Measurements from ENCODE around the gene CACNA1A. TPM values are rescaled to one million over a fixed set of nuclear protein-coding genes. Genes with fewer than 3 reads are reported as not detected.

Gene CACNA1A
- total and polyA plus RNA-seq, 2 of the 4 experiments (the other 2 are of a cell fraction): 5.9 to 15.0 TPM

DNA sequence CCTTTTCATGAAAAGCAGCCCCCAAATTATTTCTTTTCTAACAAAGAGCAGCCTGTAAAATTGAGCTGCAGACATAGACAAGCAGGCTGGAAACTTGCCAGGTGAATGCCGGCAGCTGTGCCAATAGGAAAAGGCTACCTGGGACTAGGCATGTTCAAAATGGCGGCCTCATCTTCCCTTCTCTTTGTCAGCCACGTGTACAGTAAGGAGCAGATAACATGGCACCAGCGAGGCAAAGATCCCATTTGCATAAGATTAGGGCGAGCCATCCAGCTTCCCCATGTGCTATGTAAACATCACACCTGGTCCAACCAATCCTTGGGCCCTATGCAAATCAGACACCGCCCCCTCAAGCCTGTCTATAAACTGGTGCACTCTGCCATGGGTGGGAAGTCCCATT lies 31.2 kb upstream of the CACNA1A start:
- H2AK9ac ChIP-seq (replicated peaks; ENCODE audit: low read depth, low read length, poor library complexity): no peak overlapping the region
- no peak overlapping the region for H3K14ac ChIP-seq (replicated peaks; ENCODE audit: low read depth, low read length)
- intact Hi-C loops (cut with micrococcal nuclease) (no loop called here), in situ Hi-C loops (cut with MboI; ENCODE audit: low sequenced_read_pairs) (no loop called here), dilution Hi-C loops (cut with HindIII; ENCODE audit: low sequenced_read_pairs, unreplicated experiment) (no loop called here)
- no peak overlapping the region for H3K27ac ChIP-seq (ENCODE audit: insufficient read depth, low read length)
- H4K8ac ChIP-seq (ENCODE audit: low read depth in 2 of 2, low read length in 2 of 2): no peak overlapping the region
- no peak overlapping the region for H2BK15ac ChIP-seq (ENCODE audit: low read depth, low read length)
- no TSS peak for BruUV-seq (replicated peaks)
- no peak overlapping the region for H4K5ac ChIP-seq (ENCODE audit: low read depth, low read length)
- peaks cover 8% of the 10 kb centered on the region for H3K27me3 ChIP-seq (ENCODE audit: control insufficient read depth, insufficient read depth, low read length)
- H3K9me3 ChIP-seq (ENCODE audit: control insufficient read depth, insufficient read depth, low read length): no peaks in the 10 kb centered on the region
- H3K56ac ChIP-seq (ENCODE audit: extremely low read depth, insufficient read depth, low read length): no peak overlapping the region
- H3K79me1 ChIP-seq (ENCODE audit: low read depth in 1 of 2, low read length in 2 of 2): no peaks in the 10 kb centered on the region
- no peaks in the 10 kb centered on the region for H3K36me3 ChIP-seq (ENCODE audit: control insufficient read depth, insufficient read depth, low read length)
- no peaks in the 10 kb centered on the region for H3K9me1 ChIP-seq (ENCODE audit: insufficient read depth, low read length)
- no peak overlapping the region for H2BK5ac ChIP-seq (ENCODE audit: low read depth, low read length, poor library complexity, severe bottlenecking)
- WGBS, 2 experiments (ENCODE audit: extremely low coverage in 2 of 2, insufficient read length in 1 of 2): 20% methylated on average over 2 of the region's 6 CpGs; no CpG with 5 or more reads in 1 of the 2 experiments
- H3K23ac ChIP-seq (ENCODE audit: low read depth, low read length): no peak overlapping the region
- H3K4me3 ChIP-seq (ENCODE audit: insufficient read depth, low read depth, low read length): no peak overlapping the region
- no peak overlapping the region for H4K91ac ChIP-seq (ENCODE audit: insufficient read depth, low read depth, low read length)
- H3K9ac ChIP-seq (ENCODE audit: low read depth, low read length): no peak overlapping the region
- H2AFZ ChIP-seq (replicated peaks; ENCODE audit: low read length, poor library complexity): no peak overlapping the region
- no peak overlapping the region for H2BK120ac ChIP-seq (ENCODE audit: low read depth, low read length)
- ChIA-PET POLR2A (ENCODE audit: unreplicated experiment) (no interaction called here), CTCF (no interaction called here)
- no peak overlapping the region for H2AK5ac ChIP-seq (ENCODE audit: low read depth, low read length)
- H2BK20ac ChIP-seq (ENCODE audit: low read depth, low read length): no peak overlapping the region
- H4K20me1 ChIP-seq (ENCODE audit: insufficient read depth, low read length): no peaks in the 10 kb centered on the region
- ATAC-seq (ENCODE audit: low read depth) (no peak), DNase-seq (no peak)
- H3K4me2 ChIP-seq (ENCODE audit: low read depth, low read length): no peak overlapping the region
- TF ChIP-seq, protein P1, sequence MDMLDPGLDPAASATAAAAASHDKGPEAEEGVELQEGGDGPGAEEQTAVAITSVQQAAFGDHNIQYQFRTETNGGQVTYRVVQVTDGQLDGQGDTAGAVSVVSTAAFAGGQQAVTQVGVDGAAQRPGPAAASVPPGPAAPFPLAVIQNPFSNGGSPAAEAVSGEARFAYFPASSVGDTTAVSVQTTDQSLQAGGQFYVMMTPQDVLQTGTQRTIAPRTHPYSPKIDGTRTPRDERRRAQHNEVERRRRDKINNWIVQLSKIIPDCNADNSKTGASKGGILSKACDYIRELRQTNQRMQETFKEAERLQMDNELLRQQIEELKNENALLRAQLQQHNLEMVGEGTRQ (IDR thresholded peaks at IDR 0.05; ENCODE audit: low read depth, low read length): no peak
- TF ChIP-seq NFE2L2 (IDR thresholded peaks at IDR 0.05; ENCODE audit: low read depth, low read length) (no peak), CEBPB (IDR thresholded peaks at IDR 0.05; ENCODE audit: low read depth, low read length) (no peak), RFX5 (IDR thresholded peaks at IDR 0.05; ENCODE audit: low read depth, low read length) (no peak), MAFK (IDR thresholded peaks at IDR 0.05; ENCODE audit: low read depth, low read length) (no peak), CHD1 (IDR thresholded peaks at IDR 0.05; ENCODE audit: low read depth, low read length) (no peak), MAZ (IDR thresholded peaks at IDR 0.05; ENCODE audit: borderline replicate concordance, low read depth, low read length) (no peak), BHLHE40 (IDR thresholded peaks at IDR 0.05; ENCODE audit: low read depth, low read length) (no peak), POLR2A (IDR thresholded peaks at IDR 0.05; ENCODE audit: low read depth, low read length) (no peak), RCOR1 (IDR thresholded peaks at IDR 0.05; ENCODE audit: insufficient replicate concordance, low read length) (no peak), RAD21 (IDR thresholded peaks at IDR 0.05; ENCODE audit: low read length) (no peak), FOS (IDR thresholded peaks at IDR 0.05; ENCODE audit: low read depth, low read length) (no peak), SMC3 (IDR thresholded peaks at IDR 0.05; ENCODE audit: low read depth, low read length) (no peak), MXI1 (IDR thresholded peaks at IDR 0.05; ENCODE audit: borderline replicate concordance, low read depth, low read length) (no peak)
- TF ChIP-seq, protein P2, sequence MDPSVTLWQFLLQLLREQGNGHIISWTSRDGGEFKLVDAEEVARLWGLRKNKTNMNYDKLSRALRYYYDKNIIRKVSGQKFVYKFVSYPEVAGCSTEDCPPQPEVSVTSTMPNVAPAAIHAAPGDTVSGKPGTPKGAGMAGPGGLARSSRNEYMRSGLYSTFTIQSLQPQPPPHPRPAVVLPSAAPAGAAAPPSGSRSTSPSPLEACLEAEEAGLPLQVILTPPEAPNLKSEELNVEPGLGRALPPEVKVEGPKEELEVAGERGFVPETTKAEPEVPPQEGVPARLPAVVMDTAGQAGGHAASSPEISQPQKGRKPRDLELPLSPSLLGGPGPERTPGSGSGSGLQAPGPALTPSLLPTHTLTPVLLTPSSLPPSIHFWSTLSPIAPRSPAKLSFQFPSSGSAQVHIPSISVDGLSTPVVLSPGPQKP (IDR thresholded peaks at IDR 0.05; ENCODE audit: borderline replicate concordance, low read depth, low read length): no peak
- TF ChIP-seq, protein P3, sequence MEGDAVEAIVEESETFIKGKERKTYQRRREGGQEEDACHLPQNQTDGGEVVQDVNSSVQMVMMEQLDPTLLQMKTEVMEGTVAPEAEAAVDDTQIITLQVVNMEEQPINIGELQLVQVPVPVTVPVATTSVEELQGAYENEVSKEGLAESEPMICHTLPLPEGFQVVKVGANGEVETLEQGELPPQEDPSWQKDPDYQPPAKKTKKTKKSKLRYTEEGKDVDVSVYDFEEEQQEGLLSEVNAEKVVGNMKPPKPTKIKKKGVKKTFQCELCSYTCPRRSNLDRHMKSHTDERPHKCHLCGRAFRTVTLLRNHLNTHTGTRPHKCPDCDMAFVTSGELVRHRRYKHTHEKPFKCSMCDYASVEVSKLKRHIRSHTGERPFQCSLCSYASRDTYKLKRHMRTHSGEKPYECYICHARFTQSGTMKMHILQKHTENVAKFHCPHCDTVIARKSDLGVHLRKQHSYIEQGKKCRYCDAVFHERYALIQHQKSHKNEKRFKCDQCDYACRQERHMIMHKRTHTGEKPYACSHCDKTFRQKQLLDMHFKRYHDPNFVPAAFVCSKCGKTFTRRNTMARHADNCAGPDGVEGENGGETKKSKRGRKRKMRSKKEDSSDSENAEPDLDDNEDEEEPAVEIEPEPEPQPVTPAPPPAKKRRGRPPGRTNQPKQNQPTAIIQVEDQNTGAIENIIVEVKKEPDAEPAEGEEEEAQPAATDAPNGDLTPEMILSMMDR (conservative IDR thresholded peaks at IDR 0.05; ENCODE audit: low read depth, low read length): no peak
- no peak overlapping the region for H3K18ac ChIP-seq (ENCODE audit: low read depth, low read length)
- H3K4ac ChIP-seq (ENCODE audit: low read depth, low read length): no peak overlapping the region
- no peaks in the 10 kb centered on the region for H3K4me1 ChIP-seq (ENCODE audit: control insufficient read depth, insufficient read depth, low read length)

Data from IMR-90 (cell line).